ENCODE results near the gene CACNA1C. TPM values are rescaled to one million over a fixed set of nuclear protein-coding genes. Genes with fewer than 3 reads are reported as not detected.

The CACNA1C gene
- total RNA-seq, 3 donors from 2014 or later, result 2.6 to 11.8 (median 9.5) TPM

GRCh38 chr12:2413301-2413700 is 360.5 kb downstream of the CACNA1C start:
- intact Hi-C loops (cut with DNase I; ENCODE audit: low total_unique reads), result no loop called here
- H3K4me3 ChIP-seq, result no peak overlapping the region
- TF ChIP-seq POLR2AphosphoS5 (IDR thresholded peaks at IDR 0.05) (no peak), POLR2A (IDR thresholded peaks at IDR 0.05) (no peak), CTCF (IDR thresholded peaks at IDR 0.05) (no peak)
- H3K36me3 ChIP-seq, result no peaks in the 10 kb centered on the region
- H3K27me3 ChIP-seq, result no peaks in the 10 kb centered on the region
- no peak for DNase-seq (ENCODE audit: low spot score in 2 of 2)
- H3K4me1 ChIP-seq, result no peaks in the 10 kb centered on the region
- no peak overlapping the region for H3K27ac ChIP-seq
- no peaks in the 10 kb centered on the region for H3K9me3 ChIP-seq

- TF ChIP-seq POLR2A (IDR thresholded peaks at IDR 0.05) (no peak), POLR2AphosphoS5 (IDR thresholded peaks at IDR 0.05) (no peak), CTCF (IDR thresholded peaks at IDR 0.05) (no peak)
- no peak overlapping the region for H3K4me3 ChIP-seq
- DNase-seq (ENCODE audit: low spot score in 2 of 2), result no peak
- no peak overlapping the region for H3K27ac ChIP-seq
- intact Hi-C loops (cut with DNase I; ENCODE audit: low total_unique reads), result no loop called here
- no peaks in the 10 kb centered on the region for H3K4me1 ChIP-seq
- no peaks in the 10 kb centered on the region for H3K27me3 ChIP-seq
- H3K9me3 ChIP-seq, result no peaks in the 10 kb centered on the region
- H3K36me3 ChIP-seq, result no peaks in the 10 kb centered on the region
Observed at GRCh38 chr12:2413999-2414792, 361.4 kb downstream of the CACNA1C start.

- Histone ChIP-seq H3K27me3 (no peaks in the 10 kb centered on the region), H3K9me3 (no peaks in the 10 kb centered on the region), H3K36me3 (no peaks in the 10 kb centered on the region), H3K27ac (no peak overlapping the region), H3K4me1 (no peaks in the 10 kb centered on the region), H3K4me3 (no peak overlapping the region)
- TF ChIP-seq POLR2A (IDR thresholded peaks at IDR 0.05) (no peak), POLR2AphosphoS5 (IDR thresholded peaks at IDR 0.05) (no peak), CTCF (IDR thresholded peaks at IDR 0.05) (no peak)
- no peak for DNase-seq (ENCODE audit: low spot score in 2 of 2)
- intact Hi-C loops (cut with DNase I; ENCODE audit: low total_unique reads), result no loop called here
Observed at GRCh38 chr12:2414810-2415567, 362.2 kb downstream of the CACNA1C start.

GRCh38 chr12:2415568-2415944 is 362.8 kb downstream of the CACNA1C start:
- intact Hi-C loops (cut with DNase I; ENCODE audit: low total_unique reads), result no loop called here
- Histone ChIP-seq H3K9me3 (no peaks in the 10 kb centered on the region), H3K4me3 (no peak overlapping the region), H3K4me1 (no peaks in the 10 kb centered on the region), H3K27ac (no peak overlapping the region), H3K27me3 (no peaks in the 10 kb centered on the region), H3K36me3 (no peaks in the 10 kb centered on the region)
- TF ChIP-seq CTCF (IDR thresholded peaks at IDR 0.05) (no peak), POLR2AphosphoS5 (IDR thresholded peaks at IDR 0.05) (no peak), POLR2A (IDR thresholded peaks at IDR 0.05) (no peak)
- no peak for DNase-seq (ENCODE audit: low spot score in 2 of 2)

GRCh38 chr12:2416158-2416557 is 363.4 kb downstream of the CACNA1C start:
- Histone ChIP-seq H3K9me3 (no peaks in the 10 kb centered on the region), H3K27me3 (no peaks in the 10 kb centered on the region), H3K36me3 (no peaks in the 10 kb centered on the region), H3K4me3 (no peak overlapping the region), H3K27ac (no peak overlapping the region), H3K4me1 (no peaks in the 10 kb centered on the region)
- DNase-seq (ENCODE audit: low spot score in 2 of 2), result no peak
- TF ChIP-seq CTCF (IDR thresholded peaks at IDR 0.05) (no peak), POLR2AphosphoS5 (IDR thresholded peaks at IDR 0.05) (no peak), POLR2A (IDR thresholded peaks at IDR 0.05) (no peak)
- intact Hi-C loops (cut with DNase I; ENCODE audit: low total_unique reads), result no loop called here
